HG02938 (cell line): ENCODE data around the gene ADCY6.

Experiments
- ATAC-seq: cut with Tn5 transposase; IDR thresholded peaks from one replicate; pipeline ENCODE4 v1.9.1; 2021; ENCODE audit warnings: mild to moderate bottlenecking, moderate library complexity; ENCODE audit not compliant: unreplicated experiment

ADCY6 gene

DNA sequence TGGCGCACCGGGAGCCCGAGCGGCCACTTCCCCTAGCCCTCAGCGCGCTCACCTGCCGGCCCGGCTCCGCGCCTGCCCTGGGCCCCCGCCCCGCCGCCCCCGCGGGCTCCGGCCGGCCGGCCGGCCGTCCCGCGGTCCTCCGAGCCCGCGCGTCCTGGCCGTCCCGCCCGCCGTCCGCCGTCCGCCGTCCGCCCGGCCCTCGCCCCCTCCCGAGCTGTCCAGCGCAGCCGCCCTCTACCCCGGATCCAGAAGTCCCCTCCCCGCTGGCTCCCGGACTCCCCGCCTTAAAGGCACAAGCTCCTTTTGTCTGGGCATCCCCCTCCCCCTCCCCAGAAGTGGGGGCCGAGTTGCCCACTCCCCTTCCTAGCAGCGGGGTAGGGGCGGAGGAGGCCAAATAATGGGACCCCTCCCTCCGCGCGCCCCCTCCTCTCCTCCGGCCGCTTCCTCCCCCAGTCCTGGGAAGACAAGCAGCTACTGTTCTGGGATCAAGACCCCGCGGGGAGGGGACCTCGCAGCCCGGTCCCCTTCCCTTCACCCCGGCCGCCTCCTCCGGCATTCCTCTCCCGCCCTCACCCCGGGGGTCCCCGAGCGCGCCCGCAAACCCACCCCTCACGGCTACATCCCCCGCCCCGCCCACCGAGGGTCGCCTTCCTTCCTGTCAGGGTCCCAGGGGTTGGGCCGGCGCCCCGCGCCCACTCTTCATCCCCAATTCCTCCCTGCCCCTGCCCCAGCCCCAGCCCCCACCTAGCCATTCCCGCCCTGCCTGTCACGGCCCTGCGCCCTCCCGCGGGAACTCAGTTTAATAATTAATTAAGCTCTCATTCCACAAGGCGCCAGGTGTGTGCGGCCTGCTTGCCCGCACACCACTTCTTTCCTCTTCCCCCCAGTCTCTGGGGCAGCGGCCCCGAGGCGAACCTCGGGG lies at the start of gene ADCY6:
Gene ADCY6 (minus strand): TSS at position 236 of the 922 bp plus-strand sequence. CDS start 5,655 bp downstream, outside the sequence.
- ATAC-seq, result no peak

DNA sequence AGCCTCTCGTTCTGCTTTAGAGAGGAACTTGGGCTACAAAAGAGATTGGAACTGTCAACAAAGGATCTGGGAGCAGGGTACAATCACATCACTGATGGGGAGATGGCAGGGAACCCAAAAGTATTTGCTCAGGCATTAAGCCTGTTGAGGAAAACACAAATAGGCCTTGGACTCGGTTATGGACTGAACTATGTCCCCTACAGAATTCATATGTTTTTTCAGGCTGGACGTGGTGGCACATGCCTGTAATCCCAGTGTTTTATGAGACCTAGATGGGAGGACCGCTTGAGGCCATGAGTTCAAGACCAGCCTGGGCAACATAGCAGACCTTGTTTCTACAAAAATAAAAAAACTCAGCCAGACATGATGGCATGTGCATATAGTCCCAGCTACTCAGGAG lies 49.2 kb upstream of the ADCY6 start:
- no peak for ATAC-seq

DNA sequence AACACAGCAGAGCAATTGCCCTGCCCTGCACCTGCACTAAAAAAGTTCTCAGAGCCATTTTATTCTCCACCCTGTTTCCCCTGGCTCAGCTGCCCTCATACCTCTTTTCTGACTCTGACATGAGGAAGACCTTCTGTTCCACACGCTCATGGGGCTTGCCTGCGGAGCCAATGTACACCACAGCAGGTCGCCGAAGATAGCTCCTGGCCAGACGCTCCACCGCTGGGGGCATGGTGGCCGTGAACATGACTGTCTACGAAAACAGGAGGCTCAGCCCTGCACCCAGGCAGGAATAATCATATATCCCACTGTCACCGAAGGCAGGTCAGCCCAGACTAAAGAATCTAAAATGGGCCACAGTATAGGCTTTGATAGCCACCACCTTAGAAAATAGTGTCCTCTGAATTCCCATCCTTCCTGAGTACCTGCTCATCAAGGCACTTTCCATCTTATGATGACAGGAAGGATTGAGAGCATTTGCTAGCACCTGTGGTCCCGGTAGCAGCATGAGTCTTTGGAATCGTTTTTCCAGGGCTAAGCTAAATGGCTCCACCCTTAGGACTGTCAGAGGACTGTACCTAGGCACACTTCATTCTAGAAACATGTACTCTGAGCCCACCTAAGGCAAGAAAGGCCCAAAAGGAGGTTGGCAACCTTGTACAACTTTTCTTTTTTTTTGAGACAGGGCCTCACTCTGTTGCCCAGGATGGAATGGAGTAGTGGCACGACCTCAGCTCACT lies 43.6 kb upstream of the ADCY6 start:
- no peak for ATAC-seq

DNA sequence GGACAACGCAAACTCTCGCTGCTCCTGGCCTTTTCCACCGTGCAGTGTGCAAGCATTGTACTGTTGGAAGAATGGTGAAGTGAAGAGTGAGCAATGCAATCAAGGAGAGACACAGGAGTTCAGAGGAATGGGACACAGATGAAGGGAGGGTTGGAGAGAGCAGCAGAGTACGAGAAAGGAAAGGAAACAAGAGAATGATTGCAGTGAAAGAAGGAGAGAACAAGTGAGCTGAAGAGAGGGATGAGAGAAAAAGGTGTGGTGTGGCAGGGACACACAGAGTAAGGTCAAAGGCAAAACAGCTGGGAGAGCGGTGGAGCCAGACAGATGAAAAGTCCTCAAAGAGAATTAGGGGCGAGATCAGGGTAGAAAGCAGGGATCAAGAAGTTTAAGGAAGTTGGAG lies 42.4 kb upstream of the ADCY6 start:
- ATAC-seq, result no peak

DNA sequence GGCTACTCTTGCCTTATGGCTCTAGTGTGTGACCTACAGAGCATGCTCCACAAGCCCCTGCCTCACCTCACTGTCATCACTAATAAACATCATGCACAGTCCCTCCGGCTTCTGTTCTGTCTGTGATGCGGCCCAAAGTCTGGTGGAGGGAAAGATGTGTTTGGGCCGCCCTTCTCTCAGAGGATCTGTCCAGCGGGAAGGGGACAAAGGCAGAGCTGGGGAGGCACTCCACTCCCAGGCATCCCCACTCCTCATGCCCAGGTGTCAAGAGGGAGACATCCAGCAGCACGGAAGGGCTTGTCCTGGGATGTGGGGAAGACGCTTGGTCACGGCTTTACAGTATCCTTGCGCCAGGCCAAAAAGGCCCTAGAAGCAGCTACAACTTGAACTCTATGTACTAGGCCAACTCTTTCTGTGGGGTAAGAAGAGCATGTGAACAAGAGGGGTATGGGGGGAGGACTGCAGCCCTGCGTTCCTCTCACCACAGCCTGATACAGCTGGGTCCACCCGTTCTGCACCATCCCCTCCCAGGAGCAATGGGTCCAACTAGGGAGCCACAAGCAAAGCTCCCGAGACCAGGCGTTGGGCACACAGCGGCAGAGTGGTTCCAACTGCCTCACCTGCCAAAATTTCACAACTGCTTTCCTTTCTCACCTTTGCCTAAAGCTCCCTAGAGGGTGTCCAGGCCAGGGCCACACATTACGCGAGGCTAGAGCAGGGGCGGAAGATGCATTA lies 40.1 kb upstream of the ADCY6 start:
- no peak for ATAC-seq

DNA sequence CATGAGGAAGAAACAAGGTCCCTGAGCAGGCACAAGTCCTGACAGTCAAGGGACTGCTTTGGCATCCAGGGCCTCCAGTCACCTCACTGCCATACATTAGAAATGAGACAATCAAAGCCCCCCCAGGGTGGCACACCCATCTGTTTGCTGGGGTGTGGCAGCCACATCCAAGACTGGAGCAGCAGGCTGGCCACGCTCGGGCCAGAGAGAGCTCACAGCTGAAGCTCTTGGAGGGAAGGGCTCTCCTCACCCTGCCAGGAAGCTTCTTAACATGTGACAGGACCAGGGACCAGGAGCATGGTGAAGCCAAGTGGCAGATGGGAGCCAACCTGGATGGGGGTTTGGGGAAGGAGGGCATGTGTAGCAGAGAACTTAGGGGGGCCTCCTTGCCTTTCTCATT lies 39.4 kb upstream of the ADCY6 start:
- ATAC-seq, result no peak

DNA sequence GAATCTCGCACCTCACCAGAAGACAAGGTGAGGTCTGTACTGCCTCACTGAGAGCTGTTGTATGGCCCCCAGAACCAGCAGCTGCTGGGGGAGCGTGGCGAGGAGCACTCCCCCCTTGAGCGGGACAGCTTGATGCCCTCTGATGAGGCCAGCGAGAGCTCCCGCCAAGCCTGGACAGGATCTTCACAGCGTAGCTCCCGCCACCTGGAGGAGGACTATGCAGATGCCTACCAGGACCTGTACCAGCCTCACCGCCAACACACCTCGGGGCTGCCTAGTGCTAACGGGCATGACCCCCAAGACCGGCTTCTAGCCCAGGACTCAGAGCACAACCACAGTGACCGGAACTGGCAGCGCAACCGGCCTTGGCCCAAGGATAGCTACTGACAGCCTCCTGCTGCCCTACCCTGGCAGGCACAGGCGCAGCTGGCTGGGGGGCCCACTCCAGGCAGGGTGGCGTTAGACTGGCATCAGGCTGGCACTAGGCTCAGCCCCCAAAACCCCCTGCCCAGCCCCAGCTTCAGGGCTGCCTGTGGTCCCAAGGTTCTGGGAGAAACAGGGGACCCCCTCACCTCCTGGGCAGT lies 38.7 kb upstream of the ADCY6 start:
- no peak for ATAC-seq

DNA sequence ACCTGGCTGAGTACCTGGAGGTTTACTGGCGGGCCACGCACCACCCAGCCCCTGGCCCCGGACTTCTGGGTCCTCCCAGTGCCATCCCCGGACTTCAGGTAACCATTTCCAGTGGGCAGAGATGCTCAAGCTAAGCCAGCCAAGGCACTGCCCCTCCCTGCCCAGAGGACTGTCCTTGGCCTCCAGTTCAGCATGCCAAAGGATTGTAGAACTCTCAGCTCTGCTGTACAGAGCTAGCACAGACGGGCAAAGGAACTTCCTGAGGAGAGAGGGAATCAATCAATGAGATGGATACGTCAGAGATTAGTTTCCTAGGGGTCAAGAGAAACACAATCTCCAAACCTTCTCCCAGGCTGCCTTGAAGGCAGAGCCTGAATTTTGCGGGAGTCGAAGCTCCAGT lies 38.1 kb upstream of the ADCY6 start:
- ATAC-seq, result no peak

DNA sequence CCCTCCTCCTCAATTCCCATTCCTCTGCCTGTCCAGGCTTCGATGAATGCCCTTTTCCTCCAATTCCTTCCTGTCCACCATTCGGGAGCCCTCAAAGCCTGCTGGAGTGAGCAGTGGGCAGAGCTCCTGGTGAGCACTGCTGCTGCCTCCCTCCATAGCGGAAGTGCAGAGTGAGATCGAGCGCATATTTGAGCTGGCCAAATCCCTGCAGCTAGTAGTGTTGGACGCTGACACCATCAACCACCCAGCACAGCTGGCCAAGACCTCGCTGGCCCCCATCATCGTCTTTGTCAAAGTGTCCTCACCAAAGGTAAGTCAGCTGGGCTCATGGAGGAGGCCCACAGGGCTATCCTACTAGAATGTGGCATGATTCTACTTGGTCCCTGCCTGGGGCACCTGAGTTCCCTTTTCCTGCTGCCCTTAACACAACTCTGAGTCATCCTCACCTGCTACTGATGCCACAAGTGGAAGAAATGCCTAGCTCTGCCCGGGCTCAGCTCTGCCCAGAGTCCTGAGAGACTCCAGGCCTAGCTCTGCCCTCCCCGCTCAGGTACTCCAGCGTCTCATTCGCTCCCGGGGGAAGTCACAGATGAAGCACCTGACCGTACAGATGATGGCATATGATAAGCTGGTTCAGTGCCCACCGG lies 37.4 kb upstream of the ADCY6 start:
- ATAC-seq, result no peak

DNA sequence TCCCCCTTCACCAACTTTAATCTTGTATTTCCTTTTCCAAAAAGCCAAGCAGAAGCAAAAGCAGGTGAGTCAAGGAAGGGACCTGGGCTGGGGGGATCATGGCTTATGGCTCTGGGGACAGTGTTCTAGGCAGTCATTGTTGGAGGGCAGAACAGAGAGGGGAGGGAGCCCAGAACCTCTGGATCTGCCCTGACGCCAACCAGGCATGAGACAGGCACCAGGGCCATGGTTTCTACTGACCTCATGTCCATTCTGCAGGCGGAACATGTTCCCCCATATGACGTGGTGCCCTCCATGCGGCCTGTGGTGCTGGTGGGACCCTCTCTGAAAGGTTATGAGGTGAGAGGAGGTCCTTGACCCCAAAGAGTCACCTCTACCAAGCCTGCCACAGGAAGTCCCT lies 36.0 kb upstream of the ADCY6 start:
- ATAC-seq, result no peak

DNA sequence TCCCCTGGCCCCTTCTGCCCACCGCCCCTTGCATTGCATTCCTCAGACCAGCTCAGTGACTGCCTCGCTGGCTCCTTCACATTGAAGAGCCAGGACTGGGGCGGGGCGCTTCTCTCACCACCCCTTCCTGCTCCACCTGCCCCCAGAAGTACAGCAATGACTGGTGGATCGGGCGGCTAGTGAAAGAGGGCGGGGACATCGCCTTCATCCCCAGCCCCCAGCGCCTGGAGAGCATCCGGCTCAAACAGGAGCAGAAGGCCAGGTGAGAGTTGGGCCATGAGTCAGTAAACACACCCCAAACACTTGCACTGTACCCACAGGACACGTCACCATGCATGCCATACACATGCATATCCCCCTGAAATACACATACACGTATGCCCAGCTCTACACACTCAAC lies 35.2 kb upstream of the ADCY6 start:
- ATAC-seq, result no peak

DNA sequence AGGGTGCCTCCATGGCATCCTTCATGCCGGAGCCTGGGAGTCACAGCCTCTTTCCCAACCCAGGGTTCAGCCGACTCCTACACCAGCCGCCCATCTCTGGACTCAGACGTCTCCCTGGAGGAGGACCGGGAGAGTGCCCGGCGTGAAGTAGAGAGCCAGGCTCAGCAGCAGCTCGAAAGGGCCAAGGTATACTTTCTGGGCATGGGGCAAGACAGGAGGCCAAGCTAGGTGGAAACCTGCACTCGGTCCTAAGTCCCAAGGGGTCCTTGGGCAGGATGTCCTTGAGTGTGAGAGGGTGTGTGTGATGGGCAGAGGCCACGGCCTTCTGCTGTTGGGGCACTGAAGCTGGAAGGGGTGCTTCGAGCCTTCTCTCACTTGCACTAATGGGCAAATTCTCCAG lies 34.4 kb upstream of the ADCY6 start:
- no peak for ATAC-seq

DNA sequence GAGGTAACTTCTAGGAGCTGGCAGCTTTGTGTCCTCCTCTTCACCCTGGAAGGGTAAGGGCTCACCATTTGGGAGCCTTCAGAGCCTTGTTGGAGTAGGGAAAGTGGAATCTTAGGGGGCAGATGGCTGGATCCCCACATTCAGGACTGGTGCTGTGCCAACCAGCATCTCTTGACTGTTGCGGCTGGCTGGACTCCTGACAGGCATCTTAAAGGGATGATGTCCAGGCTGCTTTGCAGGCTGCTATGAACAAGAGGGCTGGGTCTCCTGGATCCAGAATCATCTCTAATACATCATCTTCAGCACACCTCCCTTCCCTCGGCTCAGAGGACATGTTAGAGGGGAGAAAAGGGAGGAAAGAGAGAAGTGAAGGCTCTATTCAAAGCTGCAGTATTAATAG lies 33.8 kb upstream of the ADCY6 start:
- ATAC-seq, result no peak

DNA sequence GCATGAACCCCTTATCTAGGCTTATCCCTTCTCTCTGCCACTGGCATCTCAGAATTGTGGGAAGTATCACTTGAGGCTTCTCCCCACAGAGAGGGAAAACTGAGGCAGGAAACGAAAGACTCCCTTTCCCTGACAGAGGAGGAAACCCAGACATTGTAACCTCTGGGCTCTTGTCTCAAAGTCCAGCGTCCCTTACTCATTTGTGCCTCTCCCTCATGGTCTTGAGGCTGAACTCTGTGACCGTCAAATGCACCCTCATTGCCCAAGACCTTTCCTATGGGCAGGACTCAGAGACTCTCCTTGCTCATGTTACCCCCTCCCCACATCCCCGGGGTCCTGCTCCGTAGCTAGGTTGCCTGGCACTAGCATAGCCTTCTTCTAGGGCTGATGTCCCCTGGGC lies 33.2 kb upstream of the ADCY6 start:
- no peak for ATAC-seq

DNA sequence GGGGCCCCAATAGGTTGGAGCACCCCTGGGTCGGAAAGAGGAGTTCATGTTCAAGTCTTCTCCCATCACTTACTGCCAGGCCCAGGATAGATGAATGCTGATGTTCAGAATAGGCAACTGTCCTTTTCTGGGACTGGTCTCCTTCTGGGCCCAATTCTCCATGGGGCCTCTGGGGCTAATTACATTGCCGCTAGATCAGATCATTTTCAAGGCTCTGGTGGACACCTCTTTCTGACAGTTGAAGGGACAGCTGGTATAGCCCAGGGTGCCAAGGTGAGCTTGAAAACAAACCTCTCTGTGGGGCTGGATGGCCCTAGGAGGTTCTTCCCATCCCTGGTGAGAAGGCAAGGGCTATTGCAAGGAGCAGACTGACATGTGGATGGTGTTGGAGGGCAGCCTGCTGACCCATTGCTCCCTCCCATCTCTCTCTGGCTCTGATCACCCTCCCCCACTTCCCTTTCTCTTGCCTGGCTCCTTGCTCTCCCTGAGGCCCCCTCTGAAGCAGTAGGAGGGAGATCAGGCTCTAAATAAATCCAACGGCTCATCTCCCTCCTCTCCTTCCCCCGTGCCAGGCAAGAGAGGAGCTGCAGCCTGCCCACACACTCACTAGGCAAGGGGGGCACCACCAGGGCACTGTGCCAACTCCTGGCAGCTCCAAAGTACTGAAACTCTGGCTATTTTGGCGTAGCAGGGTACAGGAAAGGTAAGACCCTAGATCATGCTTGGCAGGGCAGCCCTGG lies 31.3 kb upstream of the ADCY6 start:
- ATAC-seq, result no peak

DNA sequence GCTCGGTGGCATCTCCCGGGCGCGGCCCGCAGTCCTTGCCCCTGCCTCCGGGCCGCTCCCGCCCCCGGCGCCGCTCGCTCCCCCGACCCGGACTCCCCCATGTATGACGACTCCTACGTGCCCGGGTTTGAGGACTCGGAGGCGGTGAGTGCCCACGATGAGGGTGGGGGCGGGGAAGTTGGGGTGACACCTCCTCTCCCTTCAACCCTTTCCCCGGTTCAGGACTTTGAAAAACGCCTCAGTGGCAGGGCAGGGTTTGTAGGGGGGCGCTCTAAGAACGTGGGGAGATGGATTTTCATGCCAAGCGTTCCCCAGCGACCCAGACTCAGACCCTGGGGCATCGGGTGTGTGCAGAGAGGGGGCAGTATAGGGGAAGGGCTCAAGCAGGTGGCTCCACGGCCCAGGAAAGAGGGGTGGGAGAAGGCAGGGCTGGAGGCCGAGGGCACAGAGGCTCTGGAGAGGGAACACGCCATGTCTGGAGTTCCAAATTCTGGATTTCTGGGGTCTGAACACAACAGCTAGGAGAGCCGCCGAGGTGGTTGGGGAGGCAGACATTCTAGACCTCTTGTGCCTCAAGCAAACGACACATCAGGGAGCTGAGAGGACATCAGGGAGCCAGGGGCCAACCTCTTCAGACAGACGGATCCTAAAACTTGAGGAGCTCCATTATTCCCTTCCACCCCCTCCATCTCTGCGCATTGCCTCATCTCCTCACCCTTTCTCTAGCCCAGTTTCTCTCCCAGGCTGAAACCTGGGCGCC lies 30.1 kb upstream of the ADCY6 start:
- ATAC-seq, result no peak

DNA sequence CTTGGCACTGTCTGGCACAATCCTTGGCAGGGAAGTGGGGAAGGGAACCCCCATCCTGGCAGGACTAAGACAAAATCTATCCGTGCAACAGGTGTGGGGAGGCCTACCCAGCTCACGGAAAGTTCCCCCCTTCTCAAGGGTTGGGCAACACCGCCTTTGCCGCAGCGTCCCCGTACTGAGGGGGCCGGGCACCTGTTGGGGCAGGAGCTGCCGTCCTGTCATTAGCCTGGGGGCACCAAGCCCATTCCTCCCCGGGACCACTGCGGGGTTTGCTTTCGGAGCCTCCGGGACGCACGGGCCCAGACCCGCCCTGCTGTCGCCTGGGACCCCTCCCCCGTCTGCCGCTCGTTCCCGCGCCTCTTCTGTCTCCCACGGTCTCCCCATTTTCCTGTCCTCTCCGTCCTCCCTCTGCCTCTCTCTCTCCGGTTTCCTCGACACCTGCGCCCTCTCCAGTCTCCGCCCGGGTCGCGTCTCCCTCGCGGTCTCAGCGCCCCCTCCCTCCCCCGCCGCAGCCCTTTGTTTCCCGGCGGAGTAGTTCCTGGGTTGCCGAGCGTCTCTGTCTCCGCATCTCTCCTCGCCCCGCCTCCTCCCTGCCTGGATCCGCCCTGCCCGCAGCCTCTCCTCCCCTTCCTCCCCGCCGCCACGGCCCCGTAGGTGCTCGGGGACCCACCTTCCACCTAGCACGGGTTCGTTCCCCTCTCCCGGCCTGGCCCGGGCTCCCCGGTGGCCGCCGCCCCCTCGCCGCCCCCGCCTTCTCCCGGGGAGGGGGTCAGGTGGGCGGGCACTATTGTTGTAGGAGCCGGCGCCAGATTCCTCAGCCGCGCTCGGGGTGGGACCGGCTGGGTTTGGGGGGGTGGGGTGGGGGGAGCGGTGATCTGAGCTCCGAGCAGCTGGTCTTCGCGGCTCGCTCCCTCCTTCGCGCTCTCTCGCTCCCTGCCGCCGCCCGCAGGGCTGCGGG lies 29.3 kb upstream of the ADCY6 start, which contains the start of gene CACNB3:
Gene CACNB3 (plus strand): TSS at position 624 of the 958 bp plus-strand sequence. CDS start 434 bp downstream, outside the sequence.
- ATAC-seq, result no peak
